ENCODE measurements around the gene ARMC7.

Gene ARMC7

GRCh38 chr17:75077496-75078283, 32.1 kb upstream of the ARMC7 start:
- TF ChIP-seq CTCF (IDR thresholded peaks at IDR 0.05; ENCODE audit: low read depth, low read length, missing control alignments), result no peak
- no peak for DNase-seq (ENCODE audit: extremely low read depth, low read depth)
- no peak overlapping the region for H3K4me3 ChIP-seq (replicated peaks; ENCODE audit: low read depth, low read length)

GRCh38 chr17:75078284-75079022, 31.3 kb upstream of the ARMC7 start:
- TF ChIP-seq CTCF (IDR thresholded peaks at IDR 0.05; ENCODE audit: low read depth, low read length, missing control alignments), result no peak
- H3K4me3 ChIP-seq (replicated peaks; ENCODE audit: low read depth, low read length), result no peak overlapping the region
- DNase-seq (ENCODE audit: extremely low read depth, low read depth), result no peak

- TF ChIP-seq CTCF (IDR thresholded peaks at IDR 0.05; ENCODE audit: low read depth, low read length, missing control alignments), result no peak
- DNase-seq (ENCODE audit: extremely low read depth, low read depth), result no peak
- no peak overlapping the region for H3K4me3 ChIP-seq (replicated peaks; ENCODE audit: low read depth, low read length)
Measured at GRCh38 chr17:75079023-75079373, 30.8 kb upstream of the ARMC7 start.

- no peak for DNase-seq (ENCODE audit: extremely low read depth, low read depth)
- H3K4me3 ChIP-seq (replicated peaks; ENCODE audit: low read depth, low read length), result no peak overlapping the region
- TF ChIP-seq CTCF (IDR thresholded peaks at IDR 0.05; ENCODE audit: low read depth, low read length, missing control alignments), result no peak
Measured at GRCh38 chr17:75081611-75082540, 27.9 kb upstream of the ARMC7 start.

GRCh38 chr17:75082683-75083082, 27.1 kb upstream of the ARMC7 start:
- DNase-seq (ENCODE audit: extremely low read depth, low read depth), result no peak
- H3K4me3 ChIP-seq (replicated peaks; ENCODE audit: low read depth, low read length), result no peak overlapping the region
- TF ChIP-seq CTCF (IDR thresholded peaks at IDR 0.05; ENCODE audit: low read depth, low read length, missing control alignments), result no peak

- DNase-seq (ENCODE audit: extremely low read depth, low read depth), result no peak
- TF ChIP-seq CTCF (IDR thresholded peaks at IDR 0.05; ENCODE audit: low read depth, low read length, missing control alignments), result no peak
- H3K4me3 ChIP-seq (replicated peaks; ENCODE audit: low read depth, low read length), result no peak overlapping the region
Measured at GRCh38 chr17:75084039-75084660, 25.6 kb upstream of the ARMC7 start.

Measured in HFF-Myc (cell line).